Stimulated activated CD4-positive, alpha-beta T cell treated with anti-CD3 and anti-CD28 coated beads, TNF-alpha, amount 100 ng/mL, for 48 hours (primary cell): ENCODE measurements around the gene ATP6AP1.
"Not testable (repeated sequence)": the region's sequence is repeated elsewhere in the genome, so short reads cannot be mapped to it uniquely, and the experiment has no call there.

Experiments used
- DNase-seq, 3 donors: peaks; one replicate each; pipeline ENCODE4 v3.0.0-alpha.2; 2020; ENCODE audit warnings: low read depth in 3 of 3

The ATP6AP1 gene

DNA sequence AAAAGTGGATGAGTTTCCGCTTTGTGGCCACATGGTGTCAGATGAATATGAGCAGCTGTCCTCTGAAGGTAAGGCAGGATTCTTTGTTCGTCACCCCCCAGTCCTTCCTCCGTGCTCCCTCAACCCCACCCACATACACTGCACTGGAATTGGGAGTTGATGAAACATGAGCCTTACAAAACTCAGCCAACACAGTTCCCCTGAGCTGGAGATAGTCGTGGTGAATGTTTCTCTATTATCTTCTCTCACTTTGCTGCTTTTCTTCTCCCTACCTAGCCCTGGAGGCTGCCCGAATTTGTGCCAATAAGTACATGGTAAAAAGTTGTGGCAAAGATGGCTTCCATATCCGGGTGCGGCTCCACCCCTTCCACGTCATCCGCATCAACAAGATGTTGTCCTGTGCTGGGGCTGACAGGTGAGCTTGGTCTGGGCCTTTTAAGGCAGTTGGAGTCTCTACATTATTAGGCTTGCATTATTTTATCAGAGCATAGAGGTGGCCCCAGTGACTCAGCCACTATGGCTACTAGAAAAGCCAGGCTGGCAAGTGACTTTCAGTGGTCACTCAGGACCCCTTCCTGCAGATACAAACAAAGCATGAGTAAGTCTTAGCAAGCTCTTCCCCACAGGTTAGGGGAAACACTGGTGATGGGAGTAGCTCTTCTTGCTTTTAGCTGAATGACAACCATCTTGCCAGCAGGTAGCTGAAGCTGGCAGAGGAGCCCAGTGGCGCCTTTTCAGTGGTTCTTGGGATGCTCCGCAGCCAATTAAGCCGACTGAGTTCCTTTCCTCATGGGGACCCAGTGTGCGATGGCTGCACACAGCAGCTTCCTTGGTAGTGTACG lies 28.7 kb upstream of the ATP6AP1 start:
- DNase-seq = no peak

DNA sequence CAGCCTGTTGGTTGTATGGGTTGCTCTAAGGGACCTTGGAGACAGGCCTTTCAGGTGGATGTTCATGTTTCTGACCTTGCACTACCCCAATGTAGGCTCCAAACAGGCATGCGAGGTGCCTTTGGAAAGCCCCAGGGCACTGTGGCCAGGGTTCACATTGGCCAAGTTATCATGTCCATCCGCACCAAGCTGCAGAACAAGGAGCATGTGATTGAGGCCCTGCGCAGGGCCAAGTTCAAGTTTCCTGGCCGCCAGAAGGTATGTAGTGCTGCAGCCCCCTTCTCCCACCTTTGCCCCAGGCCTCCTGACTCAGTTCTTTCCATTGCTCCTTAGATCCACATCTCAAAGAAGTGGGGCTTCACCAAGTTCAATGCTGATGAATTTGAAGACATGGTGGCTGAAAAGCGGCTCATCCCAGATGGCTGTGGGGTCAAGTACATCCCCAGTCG lies 28.1 kb upstream of the ATP6AP1 start:
- DNase-seq = not testable (repeated sequence)

DNA sequence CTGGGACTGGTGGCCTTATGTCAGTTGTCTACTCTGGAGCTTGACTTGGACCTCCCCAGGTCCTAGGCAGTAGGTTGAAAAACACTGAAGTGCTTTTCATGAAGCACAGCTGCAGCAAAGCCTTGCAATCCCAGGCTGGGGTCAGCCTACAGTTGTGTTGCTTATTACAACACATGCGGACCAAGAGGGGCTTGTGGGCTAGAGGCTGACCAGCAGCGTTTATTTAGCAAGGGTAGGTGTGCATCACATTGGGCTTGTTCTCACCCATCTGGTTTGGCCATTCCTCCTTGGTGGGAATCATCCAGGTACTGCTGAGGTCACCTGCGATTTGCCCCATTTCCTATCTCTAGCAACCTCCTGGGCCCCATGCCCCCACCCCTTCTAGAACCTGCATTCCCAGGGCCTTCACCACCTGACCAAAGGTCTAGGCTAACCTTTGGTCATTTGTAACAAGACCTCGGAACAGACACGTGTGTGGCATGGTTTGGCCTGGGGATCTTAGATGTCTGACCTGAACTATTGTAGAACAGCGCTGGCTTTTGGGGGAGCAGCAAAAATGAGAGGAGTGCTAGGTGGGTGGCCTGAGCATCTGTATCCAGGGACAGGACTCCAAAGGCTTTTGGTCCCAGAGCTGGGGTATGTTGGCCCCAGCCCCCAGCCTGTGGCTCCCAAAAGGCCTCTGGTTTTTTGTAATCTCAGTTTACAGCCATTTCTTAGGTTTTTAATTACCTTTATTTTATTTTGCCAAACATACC lies 27.3 kb upstream of the ATP6AP1 start:
- no peak for DNase-seq

DNA sequence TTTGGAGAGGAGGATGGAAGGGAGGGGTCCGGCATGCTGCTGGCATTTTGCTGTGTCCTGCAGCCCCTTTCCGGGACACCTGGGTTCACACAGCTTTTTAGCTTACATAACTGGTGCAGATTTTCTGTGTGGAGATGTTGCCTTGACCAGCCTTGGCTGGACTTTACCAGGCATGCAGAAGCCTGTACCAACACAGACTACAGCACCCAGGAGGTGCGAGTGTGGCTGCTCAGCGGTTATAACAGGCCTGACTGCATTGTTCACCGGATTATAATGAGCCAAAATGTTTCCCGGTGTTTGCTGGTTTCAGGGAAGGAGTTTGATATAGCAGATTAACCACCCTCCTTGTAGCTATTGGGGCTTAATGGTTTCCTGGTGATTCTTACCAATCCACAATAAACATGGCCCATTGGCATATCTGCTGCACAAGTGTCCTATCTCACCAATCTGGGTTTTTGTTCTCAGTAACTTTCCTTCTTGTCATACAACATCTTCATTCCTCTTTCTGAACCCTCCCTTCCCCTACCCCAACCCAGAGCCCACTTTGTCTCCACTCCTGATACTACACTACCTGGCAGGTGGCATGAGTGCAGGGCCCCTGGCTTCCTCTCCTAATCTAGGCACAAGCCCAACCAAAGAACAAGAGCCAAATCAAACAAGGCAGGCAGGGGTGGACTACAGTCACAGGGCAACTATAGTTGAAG lies 26.4 kb upstream of the ATP6AP1 start:
- DNase-seq = no peak

DNA sequence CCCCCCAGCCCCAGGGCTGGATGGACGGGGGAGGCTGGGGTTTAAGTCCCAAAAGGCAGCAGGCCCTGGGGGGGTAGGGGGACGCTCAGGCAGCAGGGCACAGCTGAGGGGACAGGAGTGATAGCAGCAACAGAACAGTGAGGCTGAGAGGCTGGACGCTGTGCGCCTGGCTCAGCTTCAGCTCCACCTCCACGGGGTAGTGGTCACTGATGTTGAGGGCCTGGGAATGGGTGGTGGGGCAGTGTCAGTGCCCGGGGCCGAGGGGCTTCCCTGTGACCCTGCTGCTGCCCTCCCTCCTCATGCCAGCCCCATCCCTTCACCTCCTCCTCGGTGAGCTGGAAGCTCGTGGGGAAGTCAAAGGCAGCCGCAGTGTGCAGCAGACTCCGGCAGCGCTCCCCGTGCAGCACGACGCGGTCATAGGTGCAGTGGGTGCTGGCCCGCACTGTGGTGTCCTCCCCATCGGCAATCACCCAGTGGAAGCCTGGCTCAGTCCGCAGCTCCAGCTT lies 25.8 kb upstream of the ATP6AP1 start:
- no peak for DNase-seq

DNA sequence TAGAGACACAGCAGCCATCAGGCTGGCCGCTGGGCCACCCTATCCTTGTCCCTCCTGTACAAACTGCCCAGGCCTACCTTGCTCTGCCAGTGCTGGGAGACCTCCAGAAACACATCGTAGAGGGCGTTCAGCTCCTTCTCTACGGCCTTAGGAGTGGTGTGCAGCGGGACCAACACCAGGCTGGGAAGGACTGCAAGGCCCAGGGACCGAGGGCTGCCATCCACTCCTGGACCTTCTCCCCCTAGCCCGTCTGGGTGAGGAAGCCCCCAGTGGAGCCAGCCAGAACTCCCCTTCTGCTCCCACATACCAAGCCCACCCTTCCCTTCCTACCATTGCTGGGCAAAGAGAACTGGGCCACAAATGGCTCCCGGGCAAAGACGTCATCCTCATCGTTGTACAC lies 25.3 kb upstream of the ATP6AP1 start:
- DNase-seq = no peak

DNA sequence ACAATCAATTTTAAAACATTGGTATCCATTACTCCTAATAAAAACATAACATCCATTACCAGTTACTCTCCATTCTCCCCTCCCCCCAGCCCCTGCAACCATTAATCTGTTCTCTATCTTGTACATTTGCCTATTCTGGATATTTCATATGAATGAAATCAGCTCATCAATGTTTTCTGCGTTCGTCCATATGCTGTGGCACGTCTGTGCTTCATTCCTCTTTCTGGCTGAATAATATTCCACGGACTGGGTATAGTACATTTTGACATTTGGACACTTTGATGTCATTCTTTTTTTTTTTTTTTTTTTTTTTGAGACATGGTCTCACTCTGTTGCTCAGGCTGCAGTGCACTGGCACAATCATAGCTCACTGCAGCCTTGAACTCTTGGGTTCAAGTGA lies 24.6 kb upstream of the ATP6AP1 start:
- DNase-seq = no peak

DNA sequence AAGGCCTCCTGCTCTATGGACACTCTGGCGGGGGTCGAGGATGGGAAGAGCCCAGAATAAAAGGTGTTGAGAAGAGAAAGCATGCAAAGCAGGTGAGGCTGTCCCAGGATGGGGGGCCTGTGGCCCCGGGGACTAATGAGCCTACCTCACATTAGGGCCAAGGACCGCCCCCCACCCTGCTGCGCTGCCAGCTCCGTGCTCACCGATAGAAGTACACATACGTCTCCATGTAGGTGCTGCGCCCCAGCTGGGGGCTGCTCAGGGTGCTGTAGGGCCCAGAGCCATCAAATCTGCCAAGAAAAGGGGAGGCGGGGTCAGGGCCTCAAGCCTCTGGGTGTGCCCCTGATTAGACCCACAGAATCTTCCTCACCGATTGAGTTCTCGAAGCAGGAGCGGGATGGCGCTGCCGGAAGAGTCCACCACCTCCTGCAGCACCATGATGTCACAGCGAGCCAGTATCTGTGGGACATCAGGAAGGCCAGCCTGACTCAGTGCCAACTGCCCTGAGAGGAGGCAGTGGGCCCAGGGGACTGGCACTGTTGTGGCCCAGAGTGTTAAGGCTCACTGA lies 23.8 kb upstream of the ATP6AP1 start:
- no peak for DNase-seq

DNA sequence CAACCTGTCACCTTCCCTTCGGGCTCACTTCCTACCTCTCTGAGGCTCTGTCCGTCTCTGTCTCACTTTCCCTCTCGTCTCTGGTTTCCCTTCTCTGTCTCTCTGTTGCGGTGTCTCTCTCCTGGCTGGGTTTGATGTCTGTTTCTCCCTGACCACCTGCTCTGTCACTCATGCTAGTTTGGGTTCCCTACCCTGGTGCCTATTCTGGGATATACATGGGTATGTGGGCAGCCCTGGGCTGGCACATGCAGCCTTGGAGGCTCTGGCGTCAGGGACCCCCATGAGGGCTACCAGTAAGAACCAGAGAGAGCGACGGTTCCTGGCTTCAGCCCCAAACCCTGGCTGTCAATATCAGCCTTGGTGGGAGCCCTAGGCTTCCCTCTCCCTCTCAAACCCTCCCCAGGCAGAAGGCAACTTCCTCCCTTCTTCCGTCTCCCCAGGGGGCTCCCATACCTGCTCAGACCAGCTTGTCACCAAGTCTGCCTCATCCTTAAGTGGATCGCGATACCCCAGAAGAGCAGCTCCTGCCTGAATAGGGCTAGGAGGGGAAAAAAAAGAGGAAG lies 19.7 kb upstream of the ATP6AP1 start:
- DNase-seq = no peak

DNA sequence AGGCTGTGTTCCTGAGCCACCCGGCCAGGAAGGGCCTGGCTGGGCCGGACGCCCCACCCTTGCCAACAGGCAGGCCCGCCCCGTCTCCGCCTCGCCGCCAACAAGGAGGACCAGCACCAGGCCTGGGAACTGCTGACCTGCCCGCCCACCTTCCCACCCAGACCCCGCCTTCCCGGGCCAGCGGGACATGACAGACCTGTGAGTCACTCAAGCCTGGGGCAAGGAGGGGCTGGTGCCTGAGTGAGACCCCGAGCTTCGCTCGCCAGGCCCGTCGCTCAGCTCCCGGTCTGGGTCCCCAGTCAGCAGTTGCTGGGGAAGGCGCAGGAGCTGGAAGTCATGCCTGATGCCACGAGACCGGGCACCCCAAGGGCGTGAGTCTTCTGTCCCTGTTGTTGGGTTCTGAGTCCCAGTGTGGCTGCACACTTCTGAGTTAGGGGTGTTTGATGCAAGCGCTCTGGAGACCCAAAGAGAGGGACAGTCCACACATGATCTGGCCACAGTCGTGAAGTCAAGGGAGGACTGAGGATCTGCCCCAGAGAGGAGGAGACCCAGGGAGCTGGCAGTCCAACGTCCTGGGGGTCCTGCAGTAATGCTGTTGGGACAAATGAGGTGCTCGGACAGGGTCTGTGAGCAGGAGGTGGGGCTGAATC lies 19.1 kb upstream of the ATP6AP1 start, which contains the start of gene DNASE1L1:
TSS of gene DNASE1L1 (minus strand) at position 33 of the 650 bp plus-strand sequence. CDS start 3,686 bp downstream, outside the sequence.
- no peak for DNase-seq

DNA sequence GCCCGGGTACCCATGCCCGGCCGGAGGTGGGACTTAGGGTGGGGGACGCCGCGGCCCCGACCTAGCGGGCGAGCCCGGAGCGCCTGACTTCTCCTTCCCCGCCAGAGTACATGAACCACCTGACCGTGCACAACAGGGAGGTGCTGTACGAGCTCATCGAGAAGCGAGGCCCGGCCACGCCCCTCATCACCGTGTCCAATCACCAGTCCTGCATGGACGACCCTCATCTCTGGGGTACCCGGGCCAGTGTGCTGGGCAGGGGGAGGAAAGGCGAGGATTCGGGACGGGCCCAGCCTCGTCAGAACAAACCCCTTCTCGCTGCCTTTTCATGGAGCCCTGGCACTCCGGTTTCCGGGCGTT lies 16.5 kb upstream of the ATP6AP1 start:
- no peak for DNase-seq

DNA sequence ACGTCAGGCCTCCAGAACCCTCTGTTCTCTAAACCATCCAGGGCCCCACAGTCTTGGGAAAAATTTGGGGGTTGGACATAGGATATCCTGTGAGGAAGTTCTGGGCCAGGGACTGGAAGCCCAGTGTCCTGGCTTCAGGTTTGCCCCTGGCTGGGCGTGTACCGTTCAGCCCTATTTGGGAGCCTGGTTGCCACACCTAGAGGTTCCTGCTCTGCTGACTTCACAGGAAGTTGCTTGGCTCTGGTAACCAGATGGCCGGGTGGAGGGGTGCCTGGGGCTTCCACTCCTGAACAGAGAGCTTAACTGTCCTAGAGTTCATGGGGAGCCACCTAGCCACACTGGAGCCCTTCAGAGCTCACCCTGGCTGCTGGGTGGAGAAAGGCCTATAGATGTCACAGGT lies 16.0 kb upstream of the ATP6AP1 start:
- DNase-seq = no peak

DNA sequence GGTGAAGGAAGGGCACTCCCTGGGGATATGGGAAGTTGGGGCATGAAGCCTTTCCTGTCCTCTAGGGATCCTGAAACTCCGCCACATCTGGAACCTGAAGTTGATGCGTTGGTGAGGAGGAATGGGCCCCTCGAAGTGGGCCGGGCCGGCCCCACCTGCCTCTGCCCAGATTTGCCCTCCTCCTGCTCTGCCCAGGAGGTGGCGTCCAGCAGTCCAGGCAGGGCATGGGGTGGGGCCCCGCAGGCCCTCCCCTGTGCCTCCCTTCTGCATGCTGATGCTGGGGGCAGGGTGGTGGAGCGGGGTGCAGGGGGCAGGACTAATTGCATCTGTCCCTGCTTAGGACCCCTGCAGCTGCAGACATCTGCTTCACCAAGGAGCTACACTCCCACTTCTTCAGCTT lies 15.3 kb upstream of the ATP6AP1 start:
- DNase-seq = no peak

DNA sequence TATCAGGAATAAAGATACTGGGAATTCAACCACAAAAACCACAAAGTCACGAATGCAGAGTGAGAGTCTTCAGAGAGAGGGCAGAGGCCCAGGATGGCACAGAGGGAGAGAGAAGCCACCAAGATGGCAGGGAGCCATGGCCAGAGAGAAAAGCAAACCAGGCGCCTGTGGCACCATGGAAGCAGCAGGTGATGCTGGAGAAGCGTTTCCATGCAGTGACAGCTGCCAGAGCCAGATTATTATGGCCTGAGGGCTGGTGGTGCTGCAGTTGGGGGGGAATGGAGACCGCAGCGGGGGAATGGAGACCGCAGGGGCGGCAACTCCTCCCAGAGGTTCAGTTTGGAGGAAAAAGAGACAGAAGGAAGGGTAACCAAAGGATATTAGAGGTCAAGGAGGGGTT lies 11.3 kb upstream of the ATP6AP1 start:
- no peak for DNase-seq

DNA sequence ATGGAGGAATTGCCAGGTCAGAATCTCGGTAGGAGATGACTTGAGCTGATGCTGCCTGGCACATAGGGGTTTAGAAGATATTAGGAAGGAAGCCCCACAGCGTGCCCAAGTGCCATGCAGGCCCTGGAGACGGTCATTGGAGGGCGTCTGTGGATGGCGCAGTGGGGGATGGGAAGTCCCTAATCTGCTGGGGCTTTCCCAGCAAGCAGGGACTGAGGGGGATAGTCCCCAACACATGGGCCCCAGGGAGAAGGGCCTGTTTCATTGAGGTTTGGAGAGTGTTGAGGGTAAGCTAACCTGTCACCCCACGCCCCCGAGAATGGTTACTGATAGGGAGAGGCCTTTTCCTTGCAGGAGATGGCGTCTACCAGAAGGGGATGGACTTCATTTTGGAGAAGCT lies 9.3 kb upstream of the ATP6AP1 start:
- no peak for DNase-seq

DNA sequence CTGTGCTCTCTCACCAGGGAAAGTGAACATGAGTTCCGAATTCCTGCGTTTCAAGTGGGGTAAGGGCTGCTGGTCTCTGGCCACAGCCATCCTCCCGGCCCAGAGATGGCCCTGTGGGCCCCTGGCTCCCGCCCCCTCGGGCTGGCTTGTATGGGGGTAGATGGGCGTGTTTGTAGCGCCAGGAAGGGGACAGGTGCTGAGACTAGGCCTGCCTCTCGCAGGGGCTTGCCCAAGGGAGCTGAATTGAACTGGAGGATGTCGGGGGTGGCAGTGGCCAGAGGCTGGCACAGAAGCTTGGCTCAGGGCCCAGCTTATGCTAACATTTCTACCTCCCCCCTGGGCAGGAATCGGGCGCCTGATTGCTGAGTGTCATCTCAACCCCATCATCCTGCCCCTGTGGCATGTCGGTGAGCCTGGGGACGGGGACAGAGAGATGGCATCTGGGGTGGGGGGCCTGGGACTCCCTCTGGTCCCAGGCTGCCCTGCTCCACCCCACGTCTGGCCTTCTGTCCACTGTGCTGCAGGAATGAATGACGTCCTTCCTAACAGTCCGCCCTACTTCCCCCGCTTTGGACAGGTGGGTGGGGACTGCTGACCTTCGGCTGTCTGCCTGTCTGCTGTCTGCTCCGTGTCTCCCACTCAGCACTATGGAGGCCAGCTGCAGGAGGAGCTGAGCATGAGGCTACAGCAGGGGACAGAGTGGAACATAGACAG lies 8.6 kb upstream of the ATP6AP1 start:
- no peak for DNase-seq

DNA sequence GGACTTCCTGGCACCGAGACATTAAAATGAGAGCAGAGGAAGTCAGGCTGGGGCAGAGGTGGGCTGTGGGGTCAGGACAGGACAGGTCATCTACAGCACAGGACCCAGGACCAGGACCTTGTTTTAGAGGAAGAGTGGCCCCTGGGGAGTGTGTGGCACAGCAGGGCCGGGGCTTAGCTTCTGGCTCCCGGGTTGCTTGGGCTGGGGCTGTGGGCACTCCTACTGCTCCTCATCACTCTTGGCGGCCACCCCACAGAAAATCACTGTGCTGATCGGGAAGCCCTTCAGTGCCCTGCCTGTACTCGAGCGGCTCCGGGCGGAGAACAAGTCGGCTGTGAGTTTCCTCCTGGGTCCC lies 8.1 kb upstream of the ATP6AP1 start:
- DNase-seq = no peak

DNA sequence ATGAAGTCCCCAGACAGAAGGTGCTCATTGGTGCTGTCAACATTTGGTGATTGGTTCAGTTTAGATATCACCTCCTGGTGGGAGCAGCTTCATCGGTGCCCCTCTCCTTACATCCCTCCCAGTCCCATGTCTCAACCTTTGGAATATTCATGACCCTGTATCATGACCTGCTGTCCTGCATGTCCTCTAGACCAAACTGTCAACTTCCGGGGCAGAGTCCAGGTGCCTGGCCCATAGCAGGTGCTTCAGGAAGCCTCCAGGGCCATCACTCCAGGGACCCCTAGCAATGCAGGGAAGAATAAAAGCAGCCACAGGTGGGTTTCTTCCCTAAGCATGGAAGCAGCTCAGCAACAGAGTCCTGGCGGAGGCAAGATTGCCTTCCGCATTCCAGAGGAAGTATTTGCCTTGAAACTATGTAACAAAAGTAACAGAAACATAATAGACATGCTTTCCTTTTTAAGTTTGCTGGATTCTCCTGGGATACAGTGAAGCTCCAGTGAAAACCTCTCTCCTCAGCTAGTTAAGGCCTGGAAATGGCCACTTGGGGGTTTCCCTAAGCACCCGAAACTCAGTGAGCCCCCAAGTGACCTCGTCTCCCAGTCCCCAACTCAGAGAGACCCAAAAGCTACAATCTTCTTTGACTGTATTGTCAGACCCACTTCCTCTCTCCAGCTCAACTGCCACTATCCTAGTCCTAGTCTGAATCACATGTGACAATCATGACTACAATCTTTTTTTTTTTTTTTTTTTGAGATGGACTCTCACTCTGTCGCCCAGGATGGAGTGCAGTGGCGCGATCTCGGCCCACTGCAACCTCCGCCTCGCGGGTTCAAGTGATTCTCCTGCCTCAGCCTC lies 1.3 kb upstream of the ATP6AP1 start:
- DNase-seq = no peak

DNA sequence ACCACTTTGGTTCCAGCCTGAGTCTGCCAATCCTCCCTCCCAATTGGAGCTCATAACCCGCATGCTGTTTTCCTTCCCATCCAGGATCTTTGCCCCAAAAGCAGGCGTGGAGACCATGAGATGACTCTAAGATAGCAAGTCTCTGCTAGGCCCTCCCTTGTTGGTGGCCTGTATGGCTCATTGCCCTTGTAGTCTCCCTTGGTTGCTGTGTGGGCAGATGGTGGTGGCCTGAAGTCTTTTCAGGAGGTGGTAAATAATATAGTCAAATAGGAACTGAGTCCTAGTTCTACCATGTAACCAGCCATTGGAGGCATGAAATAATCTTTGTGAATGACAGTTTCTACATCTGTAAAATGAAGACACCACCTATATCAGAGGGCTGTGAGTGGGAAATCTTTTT lies 1.2 kb downstream of the ATP6AP1 start:
- DNase-seq = no peak

DNA sequence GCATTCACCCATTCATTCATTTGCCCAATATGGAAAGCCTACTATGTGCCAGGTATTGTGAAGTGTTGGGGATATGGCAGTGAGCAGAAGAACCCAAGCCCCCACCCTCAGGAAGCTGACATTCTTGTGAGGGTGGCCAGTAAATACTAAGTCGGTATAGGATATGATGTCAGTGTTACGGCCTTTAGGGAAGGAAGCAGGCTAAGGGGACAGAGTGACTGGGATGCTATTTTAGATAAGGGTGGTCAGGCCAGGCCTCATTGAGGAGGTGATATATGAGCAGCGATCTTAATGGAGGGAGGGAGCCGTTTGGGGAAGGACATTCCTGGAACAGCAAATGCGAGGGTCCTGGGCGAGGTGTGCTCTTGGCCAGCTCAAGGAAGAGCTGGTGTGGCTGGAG lies 2.0 kb downstream of the ATP6AP1 start:
- no peak for DNase-seq
